CD4-positive, alpha-beta T cell treated with Interleukin-4 for 1 hour (primary cell): ENCODE results near the gene CEND1.
A peak's percentile ranks its signal among the peaks of the same experiment; 100 is the strongest.

Experiments
- DNase-seq, 2 donors: peaks; one replicate each; pipeline ENCODE4 v3.0.0-alpha.2; 2020 to 2022

CEND1 gene

GRCh38 chr11:789943-790342 lies at the start of gene CEND1:
Gene CEND1 (minus strand): TSS chr11:790090. CDS start chr11:788576, 1,514 bp downstream.
- peak in 1 of 2 donors; percentile 45 for DNase-seq

GRCh38 chr11:839280-839623 lies 49.4 kb upstream of the CEND1 start:
- DNase-seq: no peak

GRCh38 chr11:838441-839279 lies 48.8 kb upstream of the CEND1 start:
- DNase-seq: no peak

- no peak for DNase-seq
Measured at GRCh38 chr11:837990-838307, 48.1 kb upstream of the CEND1 start.

GRCh38 chr11:837189-837989 lies 47.5 kb upstream of the CEND1 start:
- no peak for DNase-seq

- DNase-seq: no peak
Measured at GRCh38 chr11:836700-837099, 46.8 kb upstream of the CEND1 start.

- DNase-seq: no peak
Measured at GRCh38 chr11:836274-836673, 46.4 kb upstream of the CEND1 start.

- no peak for DNase-seq
Measured at GRCh38 chr11:834371-835316, 44.8 kb upstream of the CEND1 start.

- DNase-seq: no peak
Measured at GRCh38 chr11:833849-834311, 44.0 kb upstream of the CEND1 start.

GRCh38 chr11:833114-833791 lies 43.4 kb upstream of the CEND1 start:
- peak; percentile 30 to 31 for DNase-seq

- DNase-seq: peak in 1 of 2 donors; percentile 48
Measured at GRCh38 chr11:832529-833113, 42.7 kb upstream of the CEND1 start, which contains the start of gene CD151. Gene CD151 (plus strand): TSS chr11:832952. CDS start chr11:836070, 3,118 bp downstream.

- no peak for DNase-seq
Measured at GRCh38 chr11:831961-832528, 42.2 kb upstream of the CEND1 start.

- DNase-seq: no peak
Measured at GRCh38 chr11:831118-831864, 41.4 kb upstream of the CEND1 start.

GRCh38 chr11:830295-831117 lies 40.6 kb upstream of the CEND1 start:
- peak; percentile 59 to 68 for DNase-seq

- no peak for DNase-seq
Measured at GRCh38 chr11:829847-830294, 40.0 kb upstream of the CEND1 start.

- no peak for DNase-seq
Measured at GRCh38 chr11:829176-829846, 39.4 kb upstream of the CEND1 start.

- no peak for DNase-seq
Measured at GRCh38 chr11:828506-829175, 38.8 kb upstream of the CEND1 start.

GRCh38 chr11:827897-828192 lies 38.0 kb upstream of the CEND1 start, which contains the start of gene CRACR2B:
Gene CRACR2B (plus strand): TSS chr11:827919. CDS start chr11:828608, 689 bp downstream.
- DNase-seq: no peak
